NK-92 (cell line): Measurements from ENCODE around the gene NOP56.

Experiments
- DNase-seq: peaks from one replicate; lab custom pipeline; 2025; ENCODE audit not compliant: unreplicated experiment; lab: John Stamatoyannopoulos, UW

NOP56 gene

GRCh38 chr20:2651772-2652723, at the start of gene NOP56:
TSS of gene NOP56 (plus strand) at chr20:2652632. CDS start at chr20:2652661, 29 bp downstream.
- DNase-seq: peak; percentile 41

- no peak for DNase-seq
These were observed 49.7 kb upstream of the NOP56 start for GRCh38 chr20:2602746-2603145.

GRCh38 chr20:2603816-2604505, 48.5 kb upstream of the NOP56 start:
- DNase-seq: no peak

- DNase-seq: no peak
These were observed 48.0 kb upstream of the NOP56 start for GRCh38 chr20:2604506-2604835.

- DNase-seq: no peak
These were observed 45.9 kb upstream of the NOP56 start for GRCh38 chr20:2606507-2607006.

- DNase-seq: no peak
These were observed 42.1 kb upstream of the NOP56 start for GRCh38 chr20:2610326-2610725.

- no peak for DNase-seq
These were observed 41.3 kb upstream of the NOP56 start for GRCh38 chr20:2610941-2611720.

- DNase-seq: no peak
These were observed 40.4 kb upstream of the NOP56 start for GRCh38 chr20:2612073-2612472.

GRCh38 chr20:2616634-2617033, 35.8 kb upstream of the NOP56 start:
- no peak for DNase-seq

GRCh38 chr20:2617099-2617714, 35.2 kb upstream of the NOP56 start:
- DNase-seq: no peak

- no peak for DNase-seq
These were observed 33.6 kb upstream of the NOP56 start for GRCh38 chr20:2618815-2619214.

GRCh38 chr20:2619337-2619736, 33.1 kb upstream of the NOP56 start:
- DNase-seq: no peak

- no peak for DNase-seq
These were observed 32.4 kb upstream of the NOP56 start for GRCh38 chr20:2619961-2620595.

GRCh38 chr20:2624190-2624589, 28.2 kb upstream of the NOP56 start:
- no peak for DNase-seq

GRCh38 chr20:2625062-2625461, 27.4 kb upstream of the NOP56 start:
- no peak for DNase-seq

- no peak for DNase-seq
These were observed 25.4 kb upstream of the NOP56 start for GRCh38 chr20:2626853-2627541.

GRCh38 chr20:2631228-2631627, 21.2 kb upstream of the NOP56 start:
- DNase-seq: no peak

GRCh38 chr20:2633381-2633780, 19.1 kb upstream of the NOP56 start:
- no peak for DNase-seq

- no peak for DNase-seq
These were observed 15.2 kb upstream of the NOP56 start for GRCh38 chr20:2637246-2637645.

GRCh38 chr20:2640260-2640659, 12.2 kb upstream of the NOP56 start:
- DNase-seq: no peak
